ENCODE measurements around the gene CCL4. TPM values are rescaled to one million over a fixed set of nuclear protein-coding genes. Genes with fewer than 3 reads are reported as not detected.
"Not testable (repeated sequence)": the region's sequence is repeated elsewhere in the genome, so short reads cannot be mapped to it uniquely, and the experiment has no call there.

Gene CCL4
- total RNA-seq, 1 donor from 2014 or later = not detected

- H3K27me3 Mint-ChIP-seq = peaks cover 12% of the 10 kb centered on the region
- no peaks in the 10 kb centered on the region for H3K9me3 Mint-ChIP-seq
- H3K36me3 Mint-ChIP-seq = no peaks in the 10 kb centered on the region
- no peaks in the 10 kb centered on the region for H3K4me1 Mint-ChIP-seq (ENCODE audit: unreplicated experiment)
- H3K4me3 Mint-ChIP-seq = no peak overlapping the region
- no peak for DNase-seq (ENCODE audit: extremely low spot score, unreplicated experiment)
- H3K27ac Mint-ChIP-seq = no peak overlapping the region
- TF ChIP-seq CTCF (conservative IDR thresholded peaks at IDR 0.05) = no peak
These were observed 11.4 kb upstream of the CCL4 start for GRCh38 chr17:36092230-36092629.

GRCh38 chr17:36092715-36093114 lies 10.9 kb upstream of the CCL4 start:
- DNase-seq (ENCODE audit: extremely low spot score, unreplicated experiment); H3K36me3 Mint-ChIP-seq; H3K4me1 Mint-ChIP-seq (ENCODE audit: unreplicated experiment); H3K4me3 Mint-ChIP-seq; H3K27ac Mint-ChIP-seq; H3K9me3 Mint-ChIP-seq: not testable (repeated sequence)
- peaks cover 12% of the 10 kb centered on the region for H3K27me3 Mint-ChIP-seq

- Mint-ChIP-seq H3K27ac (no peak overlapping the region), H3K9me3 (no peaks in the 10 kb centered on the region), H3K27me3 (peaks cover 10% of the 10 kb centered on the region), H3K4me3 (no peak overlapping the region), H3K36me3 (no peaks in the 10 kb centered on the region), H3K4me1 (ENCODE audit: unreplicated experiment) (no peaks in the 10 kb centered on the region)
- DNase-seq (ENCODE audit: extremely low spot score, unreplicated experiment) = no peak
- TF ChIP-seq CTCF (conservative IDR thresholded peaks at IDR 0.05) = no peak
These were observed 9.4 kb upstream of the CCL4 start for GRCh38 chr17:36094232-36094631.

- H3K27me3 Mint-ChIP-seq = peaks cover 13% of the 10 kb centered on the region
- no peak for TF ChIP-seq CTCF (conservative IDR thresholded peaks at IDR 0.05)
- H3K9me3 Mint-ChIP-seq = no peaks in the 10 kb centered on the region
- no peaks in the 10 kb centered on the region for H3K4me1 Mint-ChIP-seq (ENCODE audit: unreplicated experiment)
- DNase-seq (ENCODE audit: extremely low spot score, unreplicated experiment) = no peak
- no peaks in the 10 kb centered on the region for H3K36me3 Mint-ChIP-seq
- H3K27ac Mint-ChIP-seq = no peak overlapping the region
- no peak overlapping the region for H3K4me3 Mint-ChIP-seq
These were observed 8.9 kb upstream of the CCL4 start for GRCh38 chr17:36094746-36095145.

- Mint-ChIP-seq H3K9me3 (no peaks in the 10 kb centered on the region), H3K27me3 (peaks cover 15% of the 10 kb centered on the region), H3K4me1 (ENCODE audit: unreplicated experiment) (no peaks in the 10 kb centered on the region), H3K4me3 (no peak overlapping the region), H3K27ac (no peak overlapping the region), H3K36me3 (no peaks in the 10 kb centered on the region)
- DNase-seq (ENCODE audit: extremely low spot score, unreplicated experiment) = no peak
- no peak for TF ChIP-seq CTCF (conservative IDR thresholded peaks at IDR 0.05)
These were observed 7.6 kb upstream of the CCL4 start for GRCh38 chr17:36095992-36096391.

- DNase-seq (ENCODE audit: extremely low spot score, unreplicated experiment); H3K9me3 Mint-ChIP-seq; H3K36me3 Mint-ChIP-seq; H3K4me1 Mint-ChIP-seq (ENCODE audit: unreplicated experiment); H3K4me3 Mint-ChIP-seq; H3K27ac Mint-ChIP-seq: not testable (repeated sequence)
- peaks cover 14% of the 10 kb centered on the region for H3K27me3 Mint-ChIP-seq
These were observed 4.6 kb upstream of the CCL4 start for GRCh38 chr17:36099004-36099403.

GRCh38 chr17:36104246-36104645 lies 619 bp downstream of the CCL4 start:
- H3K27ac Mint-ChIP-seq; DNase-seq (ENCODE audit: extremely low spot score, unreplicated experiment); H3K4me3 Mint-ChIP-seq; H3K4me1 Mint-ChIP-seq (ENCODE audit: unreplicated experiment); H3K9me3 Mint-ChIP-seq; H3K36me3 Mint-ChIP-seq: not testable (repeated sequence)
- H3K27me3 Mint-ChIP-seq = peaks cover 25% of the 10 kb centered on the region
